GM12875 (cell line): ENCODE measurements around the gene CHCHD4.
"Not testable (repeated sequence)": the region's sequence is repeated elsewhere in the genome, so short reads cannot be mapped to it uniquely, and the experiment has no call there.

Source experiments
- H3K4me3 ChIP-seq: one replicate; pipeline ENCODE4 v1.5.1; 2011; ENCODE audit warnings: low read depth, low read length, control low read depth
- CTCF ChIP-seq: IDR thresholded peaks from 2 replicates; pipeline ENCODE4 v1.5.1; 2011; ENCODE audit warnings: low read depth, mild to moderate bottlenecking, control low read depth, inconsistent platforms, low read length, moderate library complexity, borderline replicate concordance; ENCODE audit not compliant: insufficient read depth

CHCHD4 gene

DNA sequence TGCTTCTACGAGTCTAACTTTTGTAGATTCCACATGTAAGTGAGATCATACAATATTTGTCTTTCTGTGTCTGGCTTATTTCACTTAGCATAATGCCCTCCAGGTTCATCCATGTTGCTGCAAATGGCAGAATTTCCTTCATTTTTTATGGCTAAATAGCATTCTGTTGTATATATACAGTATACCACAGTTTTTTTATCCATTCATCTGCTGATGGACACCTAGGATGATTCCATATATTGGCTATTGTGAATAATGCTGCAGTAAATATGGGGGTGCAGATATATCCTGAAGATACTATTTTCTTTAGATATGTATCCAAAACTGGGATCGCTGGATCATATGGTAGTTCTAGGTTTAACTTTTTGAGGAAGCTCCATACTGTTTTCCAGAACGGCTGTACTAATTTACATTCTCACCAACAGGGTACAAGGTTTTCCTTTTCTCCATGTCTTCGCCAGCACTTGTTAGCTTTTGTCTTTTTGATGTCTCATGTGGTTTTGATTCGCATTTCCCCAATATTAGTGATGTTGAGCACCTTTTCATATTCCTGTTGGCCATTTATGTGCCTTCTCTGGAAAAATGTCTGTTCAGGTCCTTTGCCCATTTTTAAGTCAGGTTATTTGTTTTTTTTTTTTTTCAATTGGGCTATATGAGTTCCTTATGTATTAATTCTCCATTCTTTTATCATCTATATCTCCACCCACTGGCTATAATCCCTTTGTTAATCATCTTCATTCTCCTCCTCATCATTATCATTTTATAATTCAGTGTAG, 26.9 kb downstream of the CHCHD4 start:
- H3K4me3 ChIP-seq, result no peak overlapping the region
- TF ChIP-seq CTCF, result no peak

DNA sequence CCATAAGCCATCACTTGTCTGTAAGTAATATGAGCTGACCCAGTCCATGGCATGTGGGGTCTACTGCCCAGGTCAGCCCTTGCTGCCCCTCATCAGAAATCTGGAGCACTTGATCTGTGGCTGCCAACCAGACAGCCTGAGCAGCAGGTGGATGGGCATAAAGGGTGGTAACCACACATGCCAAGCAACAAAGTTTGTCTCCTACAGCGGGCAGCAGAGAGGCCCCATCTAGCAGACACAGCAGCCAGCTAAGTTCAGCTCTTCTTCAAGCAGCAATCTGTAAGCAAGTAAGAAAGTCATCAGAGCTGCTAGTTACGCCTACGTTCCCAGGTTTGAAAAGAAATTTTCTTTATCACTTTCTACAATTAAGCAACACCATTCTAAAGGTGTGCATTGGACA, 27.9 kb downstream of the CHCHD4 start:
- no peak for TF ChIP-seq CTCF
- no peak overlapping the region for H3K4me3 ChIP-seq

DNA sequence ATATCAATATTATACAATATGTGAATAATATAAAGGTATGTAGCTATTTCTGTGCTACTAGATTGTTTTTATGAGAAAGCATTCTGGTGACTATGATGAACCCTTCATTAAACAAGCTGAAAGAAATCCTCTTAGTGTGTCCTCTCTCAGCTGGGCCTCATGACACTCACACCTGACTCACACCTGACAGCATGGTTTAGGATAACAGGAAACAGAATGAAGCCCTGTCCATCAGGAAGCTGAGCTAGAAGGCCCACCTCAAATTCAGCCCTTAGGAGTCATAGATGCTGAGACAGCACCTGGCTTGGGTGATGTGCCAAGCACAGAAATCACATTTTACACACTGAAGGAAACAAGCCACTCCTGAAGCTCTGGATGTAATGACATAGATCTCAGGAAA, 30.8 kb downstream of the CHCHD4 start:
- TF ChIP-seq CTCF, result no peak

DNA sequence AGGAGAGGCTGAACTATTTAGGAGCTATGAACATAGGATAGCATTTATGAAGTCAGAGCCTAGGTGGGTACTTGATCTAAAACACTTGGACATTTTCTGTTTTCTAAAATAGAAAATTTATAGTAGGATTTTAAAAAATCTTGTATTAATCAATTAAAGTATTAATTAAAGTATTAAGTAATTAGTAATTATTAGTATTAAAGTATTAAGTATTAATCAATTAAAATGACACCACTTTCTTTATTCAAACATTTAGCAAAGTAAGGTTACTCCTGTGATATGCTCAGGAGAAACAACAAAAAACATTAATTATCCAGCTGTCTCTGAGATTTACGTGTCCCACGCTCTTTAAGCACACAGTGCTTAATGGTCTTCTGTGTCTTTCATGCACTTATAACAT, 32.2 kb downstream of the CHCHD4 start:
- TF ChIP-seq CTCF, result no peak

More for the DNA sequence above, 30.8 kb downstream of the CHCHD4 start:
- H3K4me3 ChIP-seq, result no peak overlapping the region

GRCh38 chr3:14091959-14092358, 32.7 kb downstream of the CHCHD4 start:
- H3K4me3 ChIP-seq, result not testable (repeated sequence)

More for the DNA sequence above, 32.2 kb downstream of the CHCHD4 start:
- no peak overlapping the region for H3K4me3 ChIP-seq

GRCh38 chr3:14087461-14087860, 37.2 kb downstream of the CHCHD4 start:
- not testable (repeated sequence) for H3K4me3 ChIP-seq

- H3K4me3 ChIP-seq, result no peak overlapping the region
- TF ChIP-seq CTCF, result no peak
Observed at GRCh38 chr3:14082108-14082657, 42.5 kb downstream of the CHCHD4 start.

GRCh38 chr3:14077310-14077709, 47.4 kb downstream of the CHCHD4 start:
- H3K4me3 ChIP-seq, result no peak overlapping the region
- TF ChIP-seq CTCF, result no peak

- not testable (repeated sequence) for H3K4me3 ChIP-seq
Observed at GRCh38 chr3:14075233-14075632, 49.4 kb downstream of the CHCHD4 start.
